ENCODE results near the gene UGT1A8. TPM values are rescaled to one million over a fixed set of nuclear protein-coding genes. Genes with fewer than 3 reads are reported as not detected.
"Not testable (repeated sequence)": the region's sequence is repeated elsewhere in the genome, so short reads cannot be mapped to it uniquely, and the experiment has no call there.

Gene UGT1A8
- total RNA-seq, 1 donor from 2014 or later, result not detected

DNA sequence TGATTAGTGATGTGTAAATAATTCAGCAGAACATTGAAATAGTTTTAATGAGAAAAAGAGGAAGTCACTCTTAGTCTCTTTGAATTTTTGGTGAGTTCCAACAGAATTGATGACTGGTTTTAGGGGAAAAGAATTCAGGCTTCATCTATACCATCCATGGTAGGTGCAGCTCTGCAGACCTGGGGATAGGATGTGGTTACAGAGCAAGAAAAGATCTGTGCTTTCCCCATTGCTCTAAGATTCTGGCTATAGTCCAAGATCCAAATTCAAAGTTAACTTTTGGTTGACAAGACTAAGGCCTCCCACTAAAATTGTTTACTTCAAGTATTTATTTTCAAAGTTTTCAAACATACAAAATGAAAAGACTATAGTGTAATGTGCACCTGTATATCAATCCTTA is 22.4 kb downstream of the UGT1A8 start:
- Mint-ChIP-seq H3K36me3 (ENCODE audit: unreplicated experiment) (no peaks in the 10 kb centered on the region), H3K4me1 (ENCODE audit: unreplicated experiment) (no peaks in the 10 kb centered on the region), H3K27me3 (ENCODE audit: unreplicated experiment) (peaks cover 46% of the 10 kb centered on the region), H3K9me3 (ENCODE audit: unreplicated experiment) (peaks cover 8% of the 10 kb centered on the region), H3K4me3 (ENCODE audit: unreplicated experiment) (no peak overlapping the region), H3K27ac (ENCODE audit: unreplicated experiment) (no peak overlapping the region)
- DNase-seq (ENCODE audit: extremely low spot score, unreplicated experiment), result no peak
- TF ChIP-seq, protein P1, sequence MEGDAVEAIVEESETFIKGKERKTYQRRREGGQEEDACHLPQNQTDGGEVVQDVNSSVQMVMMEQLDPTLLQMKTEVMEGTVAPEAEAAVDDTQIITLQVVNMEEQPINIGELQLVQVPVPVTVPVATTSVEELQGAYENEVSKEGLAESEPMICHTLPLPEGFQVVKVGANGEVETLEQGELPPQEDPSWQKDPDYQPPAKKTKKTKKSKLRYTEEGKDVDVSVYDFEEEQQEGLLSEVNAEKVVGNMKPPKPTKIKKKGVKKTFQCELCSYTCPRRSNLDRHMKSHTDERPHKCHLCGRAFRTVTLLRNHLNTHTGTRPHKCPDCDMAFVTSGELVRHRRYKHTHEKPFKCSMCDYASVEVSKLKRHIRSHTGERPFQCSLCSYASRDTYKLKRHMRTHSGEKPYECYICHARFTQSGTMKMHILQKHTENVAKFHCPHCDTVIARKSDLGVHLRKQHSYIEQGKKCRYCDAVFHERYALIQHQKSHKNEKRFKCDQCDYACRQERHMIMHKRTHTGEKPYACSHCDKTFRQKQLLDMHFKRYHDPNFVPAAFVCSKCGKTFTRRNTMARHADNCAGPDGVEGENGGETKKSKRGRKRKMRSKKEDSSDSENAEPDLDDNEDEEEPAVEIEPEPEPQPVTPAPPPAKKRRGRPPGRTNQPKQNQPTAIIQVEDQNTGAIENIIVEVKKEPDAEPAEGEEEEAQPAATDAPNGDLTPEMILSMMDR (IDR thresholded peaks at IDR 0.05), result no peak

DNA sequence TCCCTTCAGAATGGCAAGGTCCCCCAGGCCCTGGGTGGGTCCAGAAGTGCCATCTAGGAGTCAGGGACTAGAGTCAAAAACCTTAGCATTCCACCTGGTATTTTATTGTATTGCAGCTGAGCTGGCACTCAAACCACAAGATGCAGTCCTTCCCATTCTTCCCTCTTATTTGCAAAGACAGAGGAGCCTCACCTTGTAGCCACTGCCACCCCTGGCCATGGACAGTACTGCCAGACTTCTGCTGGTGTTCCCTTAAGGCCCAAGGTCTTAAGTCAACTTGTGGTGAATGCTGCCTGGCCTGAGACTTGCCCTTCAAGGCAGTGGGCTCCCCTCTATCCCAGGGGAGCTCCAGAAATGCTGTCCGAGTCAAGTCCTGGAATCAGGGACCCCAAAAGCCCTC is 25.7 kb downstream of the UGT1A8 start:
- Mint-ChIP-seq H3K4me3 (ENCODE audit: unreplicated experiment) (no peak overlapping the region), H3K4me1 (ENCODE audit: unreplicated experiment) (no peaks in the 10 kb centered on the region), H3K9me3 (ENCODE audit: unreplicated experiment) (peaks cover 23% of the 10 kb centered on the region)

DNA sequence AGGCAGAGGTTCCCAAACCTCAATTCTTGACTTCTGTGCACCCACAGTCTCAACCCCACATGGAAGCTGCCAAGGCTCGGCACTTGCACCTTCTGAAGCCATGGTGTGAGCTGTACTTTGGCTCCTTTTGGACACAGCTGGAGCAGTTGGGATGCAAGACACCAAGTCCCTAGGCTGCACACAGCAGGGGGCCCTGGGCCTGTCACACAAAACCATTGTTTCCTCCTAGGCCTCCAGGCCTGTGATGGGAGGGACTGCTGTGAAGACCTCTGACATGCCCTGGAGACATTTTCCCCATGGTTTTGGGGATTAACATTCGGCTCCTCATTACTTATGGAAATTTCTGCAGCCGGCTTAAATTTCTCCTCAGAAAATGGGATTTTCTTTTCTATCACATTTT is 28.6 kb downstream of the UGT1A8 start:
- not testable (repeated sequence) for H3K27ac Mint-ChIP-seq (ENCODE audit: unreplicated experiment); H3K36me3 Mint-ChIP-seq (ENCODE audit: unreplicated experiment); DNase-seq (ENCODE audit: extremely low spot score, unreplicated experiment); H3K4me1 Mint-ChIP-seq (ENCODE audit: unreplicated experiment); H3K4me3 Mint-ChIP-seq (ENCODE audit: unreplicated experiment)
- H3K9me3 Mint-ChIP-seq (ENCODE audit: unreplicated experiment), result peaks cover 23% of the 10 kb centered on the region
- H3K27me3 Mint-ChIP-seq (ENCODE audit: unreplicated experiment), result peaks cover 39% of the 10 kb centered on the region

More for the DNA sequence above, 25.7 kb downstream of the UGT1A8 start:
- Mint-ChIP-seq H3K36me3 (ENCODE audit: unreplicated experiment) (peaks cover 4% of the 10 kb centered on the region), H3K27me3 (ENCODE audit: unreplicated experiment) (peaks cover 41% of the 10 kb centered on the region), H3K27ac (ENCODE audit: unreplicated experiment) (no peak overlapping the region)
- TF ChIP-seq, protein P1 (IDR thresholded peaks at IDR 0.05), result no peak
- no peak for DNase-seq (ENCODE audit: extremely low spot score, unreplicated experiment)

DNA sequence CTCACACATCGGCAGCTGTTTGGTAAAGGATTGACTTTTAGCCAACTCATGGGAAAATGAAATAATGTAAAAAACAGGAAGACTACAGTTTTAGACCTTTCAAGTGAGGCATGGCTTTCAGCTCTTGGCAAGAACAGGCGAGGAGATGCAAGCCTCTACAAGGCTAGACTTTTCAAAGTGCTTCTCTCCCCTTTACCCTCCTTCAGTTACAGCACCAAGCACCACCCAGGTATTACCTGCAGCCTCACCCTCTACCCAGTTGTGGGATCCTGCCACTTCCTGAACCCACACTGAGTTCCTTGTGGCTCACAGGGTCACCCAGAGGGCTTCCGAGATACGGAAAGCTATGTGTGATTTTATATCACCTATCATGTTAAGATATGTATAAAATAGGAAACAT is 33.5 kb downstream of the UGT1A8 start:
- H3K27ac Mint-ChIP-seq (ENCODE audit: unreplicated experiment), result no peak overlapping the region

DNA sequence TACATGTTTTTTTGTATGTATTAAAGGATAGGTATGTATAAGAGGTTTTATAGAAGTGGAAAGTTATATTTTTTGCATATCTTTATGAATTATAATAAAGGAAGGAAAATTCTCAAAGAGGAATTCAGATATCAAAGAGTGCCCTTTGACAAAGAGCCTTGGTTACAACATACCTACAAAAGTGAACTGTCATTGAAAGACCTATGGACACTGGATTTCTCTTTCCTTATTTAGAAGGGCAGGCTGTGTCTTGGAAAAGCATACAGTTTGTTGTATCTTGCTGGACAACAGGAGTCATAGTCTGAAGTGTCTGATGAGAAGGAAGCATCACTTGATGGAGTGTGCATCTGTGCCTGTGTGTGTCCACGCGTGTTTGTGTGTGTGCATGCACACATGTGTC is 34.0 kb downstream of the UGT1A8 start:
- peaks cover 47% of the 10 kb centered on the region for H3K27me3 Mint-ChIP-seq (ENCODE audit: unreplicated experiment)
- H3K4me1 Mint-ChIP-seq (ENCODE audit: unreplicated experiment), result no peaks in the 10 kb centered on the region
- H3K36me3 Mint-ChIP-seq (ENCODE audit: unreplicated experiment), result peaks cover 2% of the 10 kb centered on the region
- H3K4me3 Mint-ChIP-seq (ENCODE audit: unreplicated experiment), result no peak overlapping the region
- no peak for DNase-seq (ENCODE audit: extremely low spot score, unreplicated experiment)
- H3K27ac Mint-ChIP-seq (ENCODE audit: unreplicated experiment), result no peak overlapping the region
- TF ChIP-seq, protein P1 (IDR thresholded peaks at IDR 0.05), result no peak
- H3K9me3 Mint-ChIP-seq (ENCODE audit: unreplicated experiment), result peaks cover 14% of the 10 kb centered on the region

More for the DNA sequence above, 33.5 kb downstream of the UGT1A8 start:
- TF ChIP-seq, protein P1 (IDR thresholded peaks at IDR 0.05), result no peak
- DNase-seq (ENCODE audit: extremely low spot score, unreplicated experiment), result no peak
- Mint-ChIP-seq H3K27me3 (ENCODE audit: unreplicated experiment) (peaks cover 48% of the 10 kb centered on the region), H3K36me3 (ENCODE audit: unreplicated experiment) (peaks cover 4% of the 10 kb centered on the region), H3K4me1 (ENCODE audit: unreplicated experiment) (no peaks in the 10 kb centered on the region), H3K4me3 (ENCODE audit: unreplicated experiment) (no peak overlapping the region), H3K9me3 (ENCODE audit: unreplicated experiment) (peaks cover 16% of the 10 kb centered on the region)

DNA sequence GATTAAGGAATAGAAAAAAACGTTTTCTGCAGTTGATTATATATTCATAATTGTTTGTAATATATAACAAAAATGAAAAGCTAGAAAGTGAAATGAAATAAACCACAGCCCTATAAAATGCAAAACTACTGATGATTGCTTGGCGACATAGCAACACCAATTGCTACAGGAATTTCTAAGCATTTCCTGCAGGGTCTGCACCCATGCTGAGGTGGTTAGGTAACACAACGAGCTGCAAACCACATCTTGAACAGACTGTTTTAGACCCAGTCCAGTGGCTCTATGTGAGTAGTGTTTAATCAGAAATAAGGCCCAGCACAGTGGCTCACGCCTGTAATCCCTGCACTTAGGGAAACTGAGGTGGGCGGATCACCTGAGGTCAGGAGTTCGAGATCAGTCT is 37.1 kb downstream of the UGT1A8 start:
- Mint-ChIP-seq H3K36me3 (ENCODE audit: unreplicated experiment) (no peaks in the 10 kb centered on the region), H3K4me3 (ENCODE audit: unreplicated experiment) (no peak overlapping the region), H3K4me1 (ENCODE audit: unreplicated experiment) (no peaks in the 10 kb centered on the region), H3K9me3 (ENCODE audit: unreplicated experiment) (no peaks in the 10 kb centered on the region), H3K27me3 (ENCODE audit: unreplicated experiment) (peaks cover 55% of the 10 kb centered on the region), H3K27ac (ENCODE audit: unreplicated experiment) (no peak overlapping the region)
- TF ChIP-seq, protein P1 (IDR thresholded peaks at IDR 0.05), result no peak
- DNase-seq (ENCODE audit: extremely low spot score, unreplicated experiment), result no peak
